Eye (tissue), 1 donor: ENCODE data around the gene TTI1.

Experiments used
- DNase-seq: peaks from one replicate; pipeline ENCODE4 v3.0.0-alpha.2; 2015

Gene TTI1

DNA sequence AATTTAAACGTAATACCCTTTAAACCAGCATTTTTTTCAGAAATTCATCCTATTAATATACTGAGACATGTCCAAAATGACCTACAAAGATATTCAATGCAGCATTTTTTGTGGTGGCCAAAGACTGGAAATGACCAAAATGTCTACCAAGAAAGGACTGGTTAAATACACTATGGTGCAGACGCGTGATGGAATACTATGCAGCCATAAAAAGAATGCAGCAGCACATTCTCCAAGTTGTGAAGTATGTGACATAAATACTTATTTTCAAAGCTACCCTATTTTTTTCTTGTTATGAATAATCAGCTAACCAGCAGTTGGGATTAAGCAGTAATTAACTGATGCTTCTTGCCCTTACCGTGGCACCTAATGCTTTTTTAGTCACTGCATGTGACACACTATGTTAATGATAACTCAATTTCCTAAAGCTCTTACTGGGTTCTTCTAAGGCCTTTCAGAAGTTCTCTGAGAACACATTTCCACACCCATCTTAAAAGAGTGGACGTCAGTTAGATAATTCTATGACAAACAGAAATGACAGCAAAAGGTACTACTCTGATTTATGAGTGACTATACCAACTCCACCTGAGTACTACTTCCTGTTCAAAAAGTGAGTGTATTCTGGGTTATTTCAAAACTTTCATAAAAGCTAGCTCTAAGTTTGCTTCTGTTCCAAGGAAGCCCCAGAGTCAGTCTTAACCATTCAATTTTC, 24.9 kb downstream of the TTI1 start:
- DNase-seq = no peak

DNA sequence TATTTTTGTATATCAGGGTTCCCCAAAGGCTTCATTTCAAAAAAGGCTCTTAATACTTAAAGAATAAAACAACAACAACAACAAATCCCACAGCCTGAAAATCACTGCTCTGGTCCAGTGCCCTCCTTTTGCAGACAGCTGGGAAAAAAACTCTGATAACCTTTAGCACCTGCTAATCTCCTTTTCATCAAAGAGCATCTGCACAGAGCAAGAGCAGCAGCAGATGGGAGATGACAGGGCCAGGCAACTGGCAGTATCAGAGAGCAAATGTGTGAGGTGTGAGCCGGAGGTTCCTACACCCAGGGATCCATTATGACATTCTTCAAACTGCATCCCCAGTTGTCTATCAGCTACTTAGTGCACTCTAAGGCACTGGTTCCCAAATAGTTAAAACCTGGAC, 25.7 kb downstream of the TTI1 start:
- DNase-seq = peak; percentile 50

- no peak for DNase-seq
These were observed 27.4 kb downstream of the TTI1 start for GRCh38 chr20:38005903-38006302.

- no peak for DNase-seq
These were observed 28.8 kb downstream of the TTI1 start for GRCh38 chr20:38004416-38004815.

- no peak for DNase-seq
These were observed 30.8 kb downstream of the TTI1 start for GRCh38 chr20:38002422-38002821.

GRCh38 chr20:38001981-38002380, 31.3 kb downstream of the TTI1 start:
- no peak for DNase-seq

- DNase-seq = no peak
These were observed 31.9 kb downstream of the TTI1 start for GRCh38 chr20:38001173-38001875.

- DNase-seq = no peak
These were observed 33.0 kb downstream of the TTI1 start for GRCh38 chr20:38000293-38000692.

DNA sequence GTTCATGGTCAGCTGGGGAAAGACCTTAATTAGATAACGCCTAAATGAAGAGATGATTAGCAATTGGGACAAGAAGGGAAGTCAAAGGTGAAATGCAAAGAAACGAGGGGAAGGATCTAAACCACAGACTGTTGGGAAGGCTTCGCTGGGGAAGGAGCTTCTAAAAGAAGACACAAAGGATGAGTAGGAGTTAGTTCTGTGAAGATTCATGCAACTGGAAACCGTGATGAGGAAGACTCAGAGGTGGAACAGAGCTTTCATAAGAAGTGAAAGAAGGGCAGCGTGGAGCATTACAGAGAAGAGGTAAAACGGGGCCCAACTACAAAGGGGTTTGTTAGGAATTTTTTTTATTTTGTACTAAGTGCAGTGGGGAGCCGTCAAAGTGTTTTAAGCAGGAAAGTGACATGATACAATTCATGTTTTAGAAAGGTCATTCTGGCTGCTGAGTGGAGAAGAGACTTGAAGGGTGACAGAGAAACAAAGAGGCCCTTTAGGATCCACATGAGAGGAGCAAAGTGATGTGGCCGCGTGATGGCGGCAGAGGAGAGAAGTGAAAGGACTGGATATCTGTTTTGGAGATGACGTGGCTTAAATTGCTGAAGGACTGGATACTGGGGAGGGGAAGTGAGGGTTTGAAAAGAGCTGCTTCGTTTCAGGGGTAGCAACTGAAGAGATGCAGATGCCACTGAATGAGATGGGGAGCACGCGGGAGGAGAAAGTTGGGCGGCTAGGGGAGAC, 33.6 kb downstream of the TTI1 start:
- DNase-seq = peak; percentile 73

DNA sequence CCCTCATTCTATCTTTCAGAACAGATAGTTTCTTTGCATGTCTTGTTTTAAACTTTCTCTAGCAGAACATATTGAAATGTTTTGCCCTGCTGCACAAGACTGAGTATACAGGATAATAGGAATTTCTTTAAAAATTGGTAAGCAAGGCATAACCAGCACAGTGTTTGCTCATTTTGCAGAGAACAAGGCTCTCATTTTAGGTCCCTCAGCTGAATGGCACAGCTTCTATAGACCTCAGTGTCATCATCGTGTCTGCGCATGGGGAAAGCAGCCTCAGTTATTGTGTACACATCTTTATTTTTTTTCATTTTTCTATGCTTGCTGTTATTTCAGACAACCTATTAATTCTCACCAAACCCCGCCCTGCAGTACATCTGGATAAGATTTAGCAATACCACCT, 35.7 kb downstream of the TTI1 start:
- no peak for DNase-seq

DNA sequence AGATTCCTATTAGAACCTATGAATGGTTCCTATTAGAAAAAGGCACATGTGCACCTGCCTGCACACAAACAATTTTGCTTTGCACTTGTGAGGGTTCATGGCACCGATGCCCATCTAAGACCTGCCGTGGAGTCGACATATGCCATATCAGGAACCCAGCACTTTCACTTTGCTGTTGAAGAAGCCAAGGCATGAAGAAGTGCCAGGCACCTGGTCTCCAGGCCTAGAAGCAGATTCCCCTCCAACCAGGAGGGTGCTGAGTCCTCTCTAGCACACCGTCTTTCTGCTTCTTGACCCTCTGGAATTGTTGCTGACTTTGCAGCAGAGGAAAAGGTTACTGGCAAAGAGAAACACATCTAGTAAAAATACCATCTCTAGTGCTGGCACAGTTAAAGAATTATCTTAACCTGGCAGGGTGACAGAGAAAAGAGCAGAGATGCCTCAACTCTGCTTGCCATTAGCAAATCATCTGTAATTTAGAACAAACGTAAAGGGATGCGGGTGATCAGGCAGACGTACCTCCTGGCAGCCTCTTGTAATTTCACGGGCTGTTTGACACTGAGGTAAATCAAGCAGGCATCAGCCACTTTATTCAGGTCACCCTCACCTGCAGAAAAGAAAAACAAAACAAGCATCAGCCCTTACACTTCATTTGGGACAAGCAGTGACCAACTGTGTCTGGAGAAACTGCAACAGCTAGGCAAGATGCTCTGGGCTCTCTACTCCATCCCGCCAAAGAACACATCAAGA, 37.2 kb downstream of the TTI1 start:
- DNase-seq = no peak

DNA sequence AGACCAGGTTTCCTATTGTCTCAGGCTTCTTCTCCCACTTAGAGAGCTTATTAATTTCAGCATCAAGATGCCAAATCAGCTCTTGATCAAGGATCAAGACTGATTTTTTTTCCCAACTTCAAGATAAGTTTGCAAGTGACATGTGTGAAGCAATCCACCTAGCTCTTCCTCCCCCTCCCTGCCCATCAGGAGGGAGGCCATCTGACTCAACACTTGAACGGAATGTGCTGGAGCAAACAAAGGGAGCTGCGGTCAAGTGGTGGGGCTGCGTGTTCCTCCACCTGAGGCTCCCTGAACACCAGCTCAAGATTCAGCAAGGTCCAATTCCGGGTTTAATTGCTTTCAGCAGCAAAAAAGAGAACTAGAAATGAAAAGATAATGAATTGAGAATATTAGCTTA, 38.7 kb downstream of the TTI1 start:
- no peak for DNase-seq

DNA sequence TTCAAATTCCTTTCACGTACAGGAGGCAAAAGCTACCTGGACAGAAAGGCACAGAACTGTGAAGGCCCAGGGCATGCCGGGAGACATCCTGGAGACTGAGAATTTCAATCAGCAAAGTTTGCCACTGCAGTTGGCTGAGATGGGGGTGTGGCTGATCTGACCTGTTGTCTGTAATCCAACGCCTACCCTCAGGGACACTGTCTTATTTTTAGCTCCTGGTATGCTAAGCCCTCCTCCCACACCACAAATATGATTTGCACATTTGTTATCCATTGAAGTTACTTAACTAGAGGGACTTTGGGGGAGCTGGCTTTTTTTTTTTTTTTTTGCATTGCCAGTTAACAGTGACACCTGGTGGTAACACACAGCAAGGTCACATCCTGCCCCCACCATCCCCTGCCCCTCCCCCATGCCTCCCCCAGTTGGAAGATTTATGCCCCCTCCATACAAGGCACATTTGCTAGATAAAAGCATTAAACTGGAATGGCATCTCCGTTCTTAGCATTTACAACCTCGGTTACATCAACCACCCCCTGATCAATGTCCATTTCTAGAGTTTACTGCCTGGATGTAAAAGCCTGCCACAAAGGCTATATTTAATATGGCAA, 40.4 kb downstream of the TTI1 start:
- DNase-seq = peak; percentile 76

DNA sequence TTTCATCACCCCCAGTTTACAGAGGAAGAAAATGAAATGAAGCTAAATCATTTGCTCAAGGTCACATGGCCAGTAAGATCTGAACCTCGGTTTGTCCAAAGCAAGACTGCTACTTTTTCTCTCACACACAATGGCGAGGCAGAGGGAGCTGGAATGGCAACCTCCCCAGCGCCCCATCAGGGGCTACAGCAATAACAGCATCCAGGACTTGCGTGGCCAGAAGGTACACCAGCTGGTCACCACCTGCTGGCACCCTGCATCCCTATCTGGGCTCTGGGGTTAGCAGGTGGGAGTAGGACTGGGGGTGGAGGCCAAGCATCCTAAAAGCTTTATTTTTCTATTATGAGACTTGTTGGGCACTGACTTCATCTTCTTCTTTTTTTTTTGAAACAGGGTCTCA, 41.3 kb downstream of the TTI1 start:
- DNase-seq = no peak

DNA sequence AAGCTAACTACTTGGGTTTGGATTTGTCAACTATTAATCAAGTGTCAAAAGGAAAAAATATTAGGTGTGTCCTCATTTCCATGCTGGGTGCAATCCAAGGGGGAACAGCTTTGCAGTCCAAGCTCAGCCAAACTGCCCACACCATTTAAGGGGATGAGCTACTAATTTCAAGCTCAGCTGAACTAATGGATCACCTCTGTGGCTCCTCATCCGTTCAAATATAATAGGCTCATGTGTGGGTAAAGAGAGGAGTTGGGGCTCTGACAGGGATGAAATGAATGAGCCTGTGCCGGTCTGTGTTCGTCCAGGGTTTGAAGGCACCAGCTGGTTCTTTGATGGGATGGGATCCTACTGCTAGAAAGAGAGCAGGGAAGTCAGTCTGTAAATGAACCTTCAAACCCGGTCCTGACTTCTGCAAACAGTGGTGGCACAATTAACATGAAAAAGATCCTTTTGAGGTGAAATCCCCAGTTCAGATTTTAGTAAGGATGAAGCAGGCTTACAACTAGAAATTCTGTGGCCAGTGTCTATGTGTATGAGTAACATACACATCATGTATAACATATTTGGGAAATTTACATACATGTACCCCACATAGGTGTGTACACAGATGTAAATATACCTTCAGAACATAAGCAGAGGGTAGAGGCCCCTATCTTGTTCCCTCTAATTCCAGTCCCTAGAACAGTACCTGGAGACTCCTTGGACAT, 41.9 kb downstream of the TTI1 start:
- peak; percentile 63 for DNase-seq

DNA sequence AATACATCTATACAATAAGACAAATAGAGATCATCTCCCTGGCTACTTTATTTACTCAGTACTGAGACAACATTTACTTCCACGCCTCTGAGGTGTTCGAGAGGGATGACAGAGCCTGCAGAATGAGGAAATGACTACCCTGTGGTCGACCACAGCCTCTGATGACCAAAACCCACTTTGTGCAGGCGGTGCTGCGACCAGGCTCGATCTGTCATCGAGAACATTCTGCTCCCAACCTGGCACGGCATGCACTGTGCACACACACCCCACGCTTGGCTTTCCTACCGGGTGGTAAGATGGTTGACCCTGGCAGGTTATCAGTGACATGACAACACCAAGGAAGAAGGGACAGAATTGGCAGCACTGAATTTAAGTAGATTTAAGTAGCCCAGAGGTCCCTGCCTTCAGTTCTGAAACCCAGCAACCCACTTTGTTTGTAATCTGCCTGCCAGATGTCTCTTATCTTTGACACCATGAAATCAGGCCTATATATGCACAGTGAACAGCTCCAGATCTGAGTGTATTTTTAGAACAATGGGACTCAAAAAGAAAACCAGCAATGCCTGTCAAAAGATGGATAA, 42.6 kb downstream of the TTI1 start:
- DNase-seq = no peak

GRCh38 chr20:37989601-37990295, 43.5 kb downstream of the TTI1 start:
- DNase-seq = no peak

- DNase-seq = no peak
These were observed 44.8 kb downstream of the TTI1 start for GRCh38 chr20:37988306-37988954.

DNA sequence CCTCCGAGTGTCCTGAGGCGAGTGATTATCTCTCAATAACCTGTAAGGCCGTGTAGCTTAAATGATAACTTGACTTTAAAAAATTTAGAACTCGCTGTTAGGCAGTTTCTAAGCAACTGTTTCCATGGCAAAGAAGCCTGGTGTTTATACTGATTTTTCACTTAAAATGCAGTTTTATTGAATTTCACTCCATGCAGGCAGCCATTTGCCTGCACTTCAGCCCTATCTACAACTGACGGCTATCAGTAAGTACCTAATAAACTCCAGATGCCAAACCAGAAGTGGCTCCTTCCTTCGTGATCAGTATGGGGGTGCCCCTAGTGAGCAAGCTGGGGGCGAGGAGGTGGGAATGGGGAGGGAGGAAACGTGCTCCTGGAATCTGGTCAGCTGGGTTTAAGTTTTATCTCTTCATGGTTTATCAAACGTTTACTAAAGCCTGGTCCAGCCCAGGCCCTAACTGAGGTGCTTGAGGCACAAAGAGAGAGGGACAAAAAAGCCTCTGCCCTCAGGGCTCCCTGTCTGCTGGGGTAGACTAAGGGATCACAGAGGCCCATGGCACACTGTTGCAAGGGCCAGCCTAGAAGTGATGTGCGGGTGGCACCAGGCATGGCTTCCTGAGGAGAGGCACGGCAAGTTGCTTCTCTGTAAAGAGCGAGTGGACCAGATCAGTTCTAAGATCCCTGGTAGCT, 45.5 kb downstream of the TTI1 start:
- peak; percentile 69 for DNase-seq
